Prostate gland (tissue), 2 donors: ENCODE measurements around the gene MGST3. TPM values are rescaled to one million over a fixed set of nuclear protein-coding genes. Genes with fewer than 3 reads are reported as not detected.
"Not testable (repeated sequence)": the region's sequence is repeated elsewhere in the genome, so short reads cannot be mapped to it uniquely, and the experiment has no call there.

Source experiments
- DNase-seq: peaks from one replicate; pipeline ENCODE4 v3.0.0-alpha.2; 2019; ENCODE audit warnings: low spot score
- H3K27ac ChIP-seq, 2 donors: fragments of 200-600 bp; sonication (generic); 2 replicates each; pipeline ENCODE4 v1.5.1; 2017 to 2019
- H3K27me3 ChIP-seq: fragments of 200-600 bp; sonication (generic); replicated peaks from 2 replicates; pipeline ENCODE4 v1.5.1; 2019; ENCODE audit not compliant: insufficient read depth
- H3K36me3 ChIP-seq, 2 donors: fragments of 200-600 bp; sonication (generic); 1 replicate in 1 of 2; 2 replicates in 1 of 2; pipeline versions ENCODE4 v1.5.1 to v1.8.1; 2017 to 2019
- H3K4me1 ChIP-seq: fragments of 200-600 bp; sonication (generic); replicated peaks from 2 replicates; pipeline ENCODE4 v1.5.1; 2019
- H3K4me3 ChIP-seq, 2 donors: fragments of 200-600 bp; sonication (generic); 2 replicates each; pipeline ENCODE4 v1.5.1; 2017 to 2019
- H3K9me3 ChIP-seq: fragments of 200-600 bp; sonication (generic); 2 replicates; pipeline ENCODE4 v1.5.1; 2017
- CTCF ChIP-seq, 4 experiments: fragments of 200-600 bp in 2 of 4; fragments of 450-650 bp in 2 of 4; sonication (generic) in 2 of 4; IDR thresholded peaks; 1 replicate in 3 of 4; 2 replicates in 1 of 4; pipeline ENCODE4 v1.5.1; 2016 to 2019; ENCODE audit warnings: antibody characterized with exemption in 4 of 4, mild to moderate bottlenecking in 2 of 4, moderate library complexity in 2 of 4
- POLR2A ChIP-seq: fragments of 450-650 bp; IDR thresholded peaks from one replicate; pipeline ENCODE4 v1.6.1; 2016; ENCODE audit warnings: antibody characterized with exemption, mild to moderate bottlenecking
- POLR2AphosphoS5 ChIP-seq: sonication (generic); formaldehyde crosslinking; IDR thresholded peaks from one replicate; pipeline ENCODE4 v1.6.1; 2017; ENCODE audit warnings: antibody characterized with exemption
- WGBS: methylation state at CpG from one replicate; pipeline ENCODE4 v1.1.5; 2018; 5-methylcytosine and 5-hydroxymethylcytosine counted together
- intact Hi-C: fragments of 100-400 bp; cut with DNase I; formaldehyde crosslinking; loops from one replicate; pipeline ENCODE4 v1.14.2; 2022
- total RNA-seq, 2 donors: library from RNA; depleted of rRNA; stranded (reverse); fragments of >200 nt; gene quantifications; one replicate each; pipeline ENCODE4 v1.1.0, GENCODE V29; 2016

MGST3 gene
- total RNA-seq, 2 donors from 2014 or later: 209 to 270 TPM

- no peak for DNase-seq
- intact Hi-C loops: loop anchor here (2.0 kb wide), 1 partner anchor 307 kb away; no protein-coding TSS in a partner anchor
- 54% methylated on average over 2 of the region's 2 CpGs for WGBS
These were observed 27.2 kb upstream of the MGST3 start for GRCh38 chr1:165603810-165604209.

GRCh38 chr1:165605246-165605645, 25.8 kb upstream of the MGST3 start:
- TF ChIP-seq POLR2AphosphoS5: no peak
- TF ChIP-seq POLR2A: no peak
- TF ChIP-seq CTCF (IDR thresholded peaks at IDR 0.05): no peak
- no peak overlapping the region for H3K4me3 ChIP-seq
- DNase-seq: no peak
- no peaks in the 10 kb centered on the region for H3K36me3 ChIP-seq
- H3K4me1 ChIP-seq: no peaks in the 10 kb centered on the region
- no peaks in the 10 kb centered on the region for H3K9me3 ChIP-seq
- H3K27me3 ChIP-seq: no peaks in the 10 kb centered on the region
- H3K27ac ChIP-seq: no peak overlapping the region
- 93% methylated on average over 4 of the region's 4 CpGs for WGBS
- intact Hi-C loops: no loop called here

More at GRCh38 chr1:165603810-165604209, 27.2 kb upstream of the MGST3 start:
- no peak overlapping the region for H3K4me3 ChIP-seq
- H3K9me3 ChIP-seq: no peaks in the 10 kb centered on the region
- H3K27ac ChIP-seq: no peak overlapping the region
- no peaks in the 10 kb centered on the region for H3K4me1 ChIP-seq
- no peak for TF ChIP-seq POLR2A
- no peak for TF ChIP-seq CTCF (IDR thresholded peaks at IDR 0.05)
- no peak for TF ChIP-seq POLR2AphosphoS5
- no peaks in the 10 kb centered on the region for H3K27me3 ChIP-seq
- no peaks in the 10 kb centered on the region for H3K36me3 ChIP-seq

DNA sequence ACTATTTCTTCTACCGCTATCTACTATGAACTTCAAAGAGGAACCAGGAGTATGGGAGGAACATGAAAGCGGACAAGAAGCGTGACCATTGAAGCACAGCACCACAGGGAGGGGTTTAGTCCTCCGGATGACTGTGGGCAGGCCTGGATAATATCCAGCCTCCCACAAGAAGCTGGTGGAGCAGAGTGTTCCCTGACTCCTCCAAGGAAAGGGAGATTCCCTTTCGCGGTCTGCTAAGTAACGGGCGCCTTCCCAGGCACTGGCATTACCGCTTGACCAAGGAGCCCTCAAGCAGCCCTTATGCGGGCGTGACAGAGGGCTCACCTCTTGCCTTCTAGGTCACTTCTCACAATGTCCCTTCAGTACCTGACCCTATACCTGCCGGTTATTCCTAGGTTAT, 24.4 kb upstream of the MGST3 start:
- H3K4me1 ChIP-seq, DNase-seq, intact Hi-C loops, H3K4me3 ChIP-seq, H3K27me3 ChIP-seq, H3K9me3 ChIP-seq, H3K36me3 ChIP-seq, H3K27ac ChIP-seq: not testable (repeated sequence)
- 86% methylated on average over 12 of the region's 12 CpGs for WGBS

GRCh38 chr1:165610866-165611265, 20.2 kb upstream of the MGST3 start:
- H3K27ac ChIP-seq: no peak overlapping the region
- no peaks in the 10 kb centered on the region for H3K27me3 ChIP-seq
- H3K4me3 ChIP-seq: no peak overlapping the region
- no peaks in the 10 kb centered on the region for H3K9me3 ChIP-seq
- intact Hi-C loops: no loop called here
- H3K36me3 ChIP-seq: no peaks in the 10 kb centered on the region
- H3K4me1 ChIP-seq: no peaks in the 10 kb centered on the region
- TF ChIP-seq POLR2AphosphoS5 (no peak), CTCF (IDR thresholded peaks at IDR 0.05) (no peak), POLR2A (no peak)
- WGBS: 24% methylated on average over 1 of the region's 1 CpG
- no peak for DNase-seq

DNA sequence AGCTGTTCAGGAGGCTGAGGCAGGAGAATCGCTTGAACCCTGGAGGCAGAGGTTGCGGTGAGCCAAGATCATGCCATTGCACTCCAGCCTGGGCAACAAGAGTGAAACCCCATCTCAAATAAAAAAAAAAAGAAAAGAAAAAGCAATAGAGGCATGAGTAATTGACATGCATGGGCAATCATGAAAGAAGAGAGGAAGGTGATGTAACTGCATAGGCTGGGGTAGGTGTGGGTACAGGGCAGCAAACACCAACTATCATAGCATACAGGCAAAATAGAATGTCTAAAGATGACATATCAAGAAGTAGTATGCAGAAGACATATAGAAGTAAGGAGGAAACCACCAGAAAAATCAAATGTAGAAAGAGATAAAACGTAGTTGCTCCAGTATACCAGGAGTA, 19.0 kb upstream of the MGST3 start:
- Histone ChIP-seq H3K27me3 (no peaks in the 10 kb centered on the region), H3K4me1 (no peaks in the 10 kb centered on the region), H3K9me3 (no peaks in the 10 kb centered on the region), H3K27ac (no peak overlapping the region), H3K36me3 (no peaks in the 10 kb centered on the region), H3K4me3 (no peak overlapping the region)
- intact Hi-C loops: no loop called here
- WGBS: 96% methylated on average over 3 of the region's 3 CpGs
- no peak for DNase-seq
- TF ChIP-seq CTCF (IDR thresholded peaks at IDR 0.05): no peak
- TF ChIP-seq POLR2A: no peak
- no peak for TF ChIP-seq POLR2AphosphoS5
